Stimulated activated CD4-positive, alpha-beta T cell treated with anti-CD3 and anti-CD28 coated beads, Interleukin-12 subunit alpha, Interleukin-12 subunit beta, amount 100 ng/mL, for 24 hours (primary cell): ENCODE measurements around the gene TMEM126B.
A peak's percentile ranks its signal among the peaks of the same experiment; 100 is the strongest.
"Not testable (repeated sequence)": the region's sequence is repeated elsewhere in the genome, so short reads cannot be mapped to it uniquely, and the experiment has no call there.

Experiments used
- DNase-seq, 2 experiments: peaks; one replicate each; pipeline ENCODE4 v3.0.0-alpha.2; 2020; ENCODE audit warnings: low read depth in 2 of 2

TMEM126B gene

DNA sequence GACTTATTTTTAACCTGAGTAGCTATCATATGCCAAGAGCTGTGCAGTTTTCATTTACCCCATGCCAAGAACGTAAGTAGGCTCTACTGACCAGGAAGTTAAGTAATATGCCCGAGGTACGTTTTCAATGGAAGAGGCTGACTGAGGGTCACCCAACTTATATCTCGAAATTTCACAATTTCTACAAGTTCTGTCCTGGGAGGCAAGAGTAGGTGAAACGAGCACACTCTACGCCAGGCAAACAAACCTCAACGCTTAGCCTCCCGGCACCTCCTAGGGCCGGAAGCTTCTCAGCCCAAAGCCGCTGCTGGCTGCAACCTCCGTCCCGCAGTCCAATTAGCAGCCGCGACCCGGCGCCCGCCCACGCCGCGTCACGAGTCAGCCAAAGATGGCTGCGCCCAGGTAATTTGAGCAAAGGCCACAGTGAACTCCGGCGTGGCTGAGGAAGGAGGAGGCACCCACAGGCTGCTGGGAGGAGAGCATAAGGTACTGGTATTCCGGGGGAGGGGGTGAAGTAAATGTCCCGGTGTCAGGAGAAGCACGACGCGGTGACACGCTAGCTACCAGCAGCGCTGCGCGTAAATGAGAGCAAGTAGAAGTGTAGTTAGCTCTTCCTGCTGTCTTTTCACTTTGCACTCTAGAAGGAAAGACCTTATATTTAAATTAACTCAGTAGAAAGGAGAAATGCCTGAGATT, 19.4 kb downstream of the TMEM126B start, which contains the start of gene TMEM126A:
TMEM126A (plus strand) TSS at position 364 of the 696 bp plus-strand sequence. CDS start 2,289 bp downstream, outside the sequence.
- peak; percentile 84 to 89 for DNase-seq

DNA sequence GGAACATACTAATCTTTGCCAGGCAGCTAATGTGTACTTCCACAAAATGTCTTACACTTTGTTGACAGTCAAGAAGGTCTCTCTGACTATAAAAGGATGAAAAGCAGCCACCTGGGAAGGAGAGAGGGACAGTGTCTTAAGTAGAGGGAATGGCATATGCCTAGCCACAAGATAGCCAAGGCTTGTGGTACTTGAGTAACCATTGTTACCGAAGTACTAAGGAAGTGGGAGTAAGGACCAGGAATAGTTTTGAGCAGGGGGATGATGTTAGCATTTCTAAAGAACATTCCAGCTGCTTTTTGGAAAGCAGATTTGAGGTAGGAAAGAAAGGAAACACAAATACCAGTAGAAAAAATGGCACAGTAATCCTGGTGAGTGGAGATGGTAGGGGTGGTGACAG, 22.7 kb downstream of the TMEM126B start:
- DNase-seq = no peak

DNA sequence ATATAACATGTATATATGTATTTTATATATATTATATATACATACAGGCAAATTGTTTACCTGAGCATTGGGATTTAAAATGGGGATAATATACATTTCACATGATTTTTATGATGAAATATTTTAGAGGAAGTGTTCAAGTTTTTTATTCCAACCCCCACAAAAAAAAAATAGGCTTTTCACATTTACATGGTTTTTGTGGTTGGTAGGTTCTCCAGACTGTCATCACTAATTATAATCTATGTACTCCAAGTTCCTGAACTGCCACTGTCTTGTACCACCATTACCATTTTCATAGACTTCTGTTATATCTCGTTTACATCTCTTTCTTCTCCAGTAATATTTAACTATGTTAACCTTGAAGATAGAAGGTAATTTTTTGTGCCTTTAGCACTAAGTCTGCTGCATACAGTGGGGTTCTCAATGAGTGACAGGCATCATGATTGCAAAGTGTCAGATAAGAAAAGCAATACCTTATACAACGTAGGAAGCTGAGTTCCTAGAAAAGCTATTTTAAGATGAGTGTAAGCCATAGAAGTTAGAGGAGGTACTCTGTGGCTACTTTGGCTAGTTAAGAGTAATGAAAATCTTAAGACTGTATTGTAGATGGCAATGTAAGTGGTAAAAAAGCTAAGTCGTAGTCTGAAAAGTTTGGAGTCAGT, 24.5 kb downstream of the TMEM126B start:
- no peak for DNase-seq

DNA sequence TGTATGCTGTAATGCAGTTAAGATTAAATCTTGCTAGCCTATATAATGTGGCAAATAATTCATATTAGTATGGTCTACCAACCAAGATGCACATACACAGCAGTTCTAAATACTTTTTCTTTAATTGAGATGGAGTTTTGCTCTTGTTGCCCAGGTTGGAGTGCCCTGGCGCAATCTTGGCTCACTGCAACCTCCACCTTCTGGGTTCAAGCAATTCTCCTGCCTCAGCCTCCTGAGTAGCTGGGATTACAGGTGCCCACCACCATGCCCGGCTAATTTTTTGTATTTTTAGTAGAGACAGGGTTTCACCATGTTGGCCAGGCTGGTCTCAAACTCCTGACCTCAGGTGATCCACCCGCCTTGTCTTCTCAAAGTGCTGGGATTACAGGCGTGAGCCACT, 25.9 kb downstream of the TMEM126B start:
- not testable (repeated sequence) for DNase-seq

DNA sequence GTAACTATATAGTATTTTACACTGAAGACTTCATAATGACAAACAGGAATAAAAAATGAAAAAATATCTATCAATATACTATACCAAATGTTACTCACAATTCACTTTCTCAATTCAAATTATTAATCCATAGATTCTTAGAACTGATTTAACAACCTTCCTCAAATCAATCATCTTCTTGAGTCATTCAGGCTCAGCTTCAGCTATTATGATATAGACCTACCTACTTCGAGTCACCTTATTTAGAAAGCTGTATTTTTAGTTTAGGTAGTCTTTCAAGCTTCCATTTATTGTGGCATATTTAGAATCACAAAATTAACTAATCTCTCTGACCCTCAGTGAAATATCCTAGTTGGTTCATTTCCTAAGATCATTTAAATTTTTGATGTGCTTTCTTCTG, 28.4 kb downstream of the TMEM126B start:
- DNase-seq = no peak

DNA sequence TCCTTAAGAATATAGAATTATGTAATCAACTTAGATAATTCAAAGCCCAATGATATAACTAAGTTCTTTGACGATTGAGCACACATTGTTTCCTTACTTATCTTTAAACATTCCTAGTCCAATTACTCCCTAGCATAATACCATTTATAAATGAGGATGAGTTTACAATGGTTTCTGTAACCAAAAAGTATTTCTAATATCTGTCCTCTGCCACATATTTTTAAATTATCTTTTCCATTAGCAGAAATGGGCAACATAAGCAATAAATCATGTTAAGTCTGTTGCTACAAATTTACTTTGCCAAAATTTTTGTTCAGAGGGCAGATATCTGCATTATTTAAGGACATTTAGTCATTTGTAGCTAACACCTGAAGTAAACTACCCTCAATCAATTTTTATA, 29.8 kb downstream of the TMEM126B start:
- DNase-seq = no peak

DNA sequence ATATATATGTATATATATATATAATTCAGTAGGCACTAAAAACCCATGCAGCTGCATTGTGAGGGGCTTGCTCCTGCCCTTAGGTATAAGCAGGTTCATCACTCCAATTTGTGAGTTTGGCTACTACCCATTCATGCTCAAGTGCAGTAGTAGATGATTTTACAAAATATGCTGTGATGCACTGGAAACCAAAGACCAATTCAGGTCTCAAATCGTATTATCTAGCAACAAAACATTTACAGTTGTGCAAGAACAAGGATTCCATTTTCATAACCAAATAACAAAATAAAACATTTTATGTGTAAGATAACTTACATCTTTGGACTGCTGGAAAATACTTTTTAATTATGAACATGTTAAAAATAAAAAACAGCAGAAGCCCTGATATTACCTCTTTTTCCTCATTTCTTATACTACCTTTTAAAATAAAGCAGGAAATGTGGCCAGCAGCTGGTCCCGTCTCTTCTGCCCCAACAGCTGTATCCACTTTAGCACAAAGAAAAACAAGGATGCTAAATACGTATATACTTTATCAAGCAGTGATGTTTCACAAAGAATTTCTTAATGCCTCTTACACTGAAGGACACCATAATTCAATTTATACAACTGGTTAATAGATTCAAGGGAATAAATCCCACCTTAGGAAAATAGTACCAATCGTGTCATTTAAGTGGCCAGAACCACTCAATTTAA, 33.7 kb downstream of the TMEM126B start:
- no peak for DNase-seq

DNA sequence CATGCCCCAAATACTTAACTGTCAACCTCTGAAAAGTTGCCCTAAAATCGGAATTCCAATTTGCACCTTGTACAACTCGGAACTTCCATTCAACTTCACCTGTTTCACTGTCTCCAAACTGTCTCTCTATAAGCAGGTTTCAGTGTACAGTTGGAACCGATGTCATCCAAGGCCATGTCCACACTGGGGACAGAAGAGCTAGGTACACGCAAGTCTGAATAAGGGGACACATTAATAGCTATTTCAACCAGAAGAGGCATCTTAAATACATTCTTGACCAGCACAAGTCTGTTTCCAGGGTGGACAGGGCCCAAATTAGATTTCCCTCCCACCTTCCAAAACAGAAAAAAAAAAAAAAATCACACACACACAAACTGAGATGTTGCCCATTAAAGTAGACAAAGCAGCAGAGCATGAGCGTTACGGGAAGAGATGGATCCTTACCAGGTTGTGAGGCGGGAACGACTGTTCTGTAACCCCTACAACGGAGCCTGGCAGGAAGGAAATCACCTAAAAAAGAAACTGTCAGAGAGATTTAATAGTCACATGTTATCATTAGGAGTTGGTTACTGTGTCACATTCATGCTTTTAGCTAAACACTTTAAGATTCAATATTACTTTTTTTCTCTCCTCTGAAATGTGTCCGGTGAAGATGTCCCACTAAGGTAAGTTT, 34.8 kb downstream of the TMEM126B start:
- no peak for DNase-seq

DNA sequence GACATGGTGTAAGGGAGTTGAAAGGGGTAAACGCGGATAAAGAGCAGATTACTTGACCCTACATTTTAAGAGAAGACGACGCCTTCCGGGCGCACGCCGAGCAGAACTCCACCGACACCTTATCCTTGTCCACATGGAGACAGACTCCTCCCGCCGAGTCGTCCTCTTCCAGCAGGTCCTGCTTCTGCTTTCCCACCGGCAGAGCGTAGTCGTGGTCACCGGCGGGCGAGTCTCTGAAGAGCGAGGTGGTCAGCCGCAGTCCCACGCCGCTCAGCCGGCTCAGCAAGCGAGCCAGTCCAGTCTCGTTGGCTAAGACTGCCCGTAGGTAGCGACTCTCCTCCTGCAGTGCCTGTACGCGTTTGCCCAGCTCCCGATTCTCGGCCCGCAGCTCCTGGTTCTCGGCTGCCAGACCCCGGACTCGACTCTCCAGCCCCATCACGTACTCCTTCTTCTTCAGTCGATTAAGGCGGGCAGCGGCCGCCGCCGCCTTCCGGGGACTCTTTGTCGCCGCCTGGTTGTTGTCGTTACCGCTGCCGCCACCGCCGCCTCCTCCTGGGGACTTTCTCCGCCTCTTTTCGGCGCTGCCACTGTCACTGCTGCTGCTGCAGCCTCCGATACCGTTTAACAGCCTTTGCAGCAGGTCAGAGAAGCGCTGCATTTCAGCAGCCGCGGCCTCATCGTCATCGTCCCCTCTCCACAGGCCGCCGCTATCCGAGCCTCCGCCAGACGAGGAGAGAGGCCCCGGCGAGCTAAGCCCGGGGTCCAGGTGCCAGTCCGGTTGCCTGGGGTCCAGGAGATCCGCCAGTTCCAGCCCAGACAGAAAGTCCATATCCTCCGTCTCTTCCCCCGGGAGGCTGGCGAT, 35.6 kb downstream of the TMEM126B start:
- DNase-seq = peak; percentile 68 to 77

DNA sequence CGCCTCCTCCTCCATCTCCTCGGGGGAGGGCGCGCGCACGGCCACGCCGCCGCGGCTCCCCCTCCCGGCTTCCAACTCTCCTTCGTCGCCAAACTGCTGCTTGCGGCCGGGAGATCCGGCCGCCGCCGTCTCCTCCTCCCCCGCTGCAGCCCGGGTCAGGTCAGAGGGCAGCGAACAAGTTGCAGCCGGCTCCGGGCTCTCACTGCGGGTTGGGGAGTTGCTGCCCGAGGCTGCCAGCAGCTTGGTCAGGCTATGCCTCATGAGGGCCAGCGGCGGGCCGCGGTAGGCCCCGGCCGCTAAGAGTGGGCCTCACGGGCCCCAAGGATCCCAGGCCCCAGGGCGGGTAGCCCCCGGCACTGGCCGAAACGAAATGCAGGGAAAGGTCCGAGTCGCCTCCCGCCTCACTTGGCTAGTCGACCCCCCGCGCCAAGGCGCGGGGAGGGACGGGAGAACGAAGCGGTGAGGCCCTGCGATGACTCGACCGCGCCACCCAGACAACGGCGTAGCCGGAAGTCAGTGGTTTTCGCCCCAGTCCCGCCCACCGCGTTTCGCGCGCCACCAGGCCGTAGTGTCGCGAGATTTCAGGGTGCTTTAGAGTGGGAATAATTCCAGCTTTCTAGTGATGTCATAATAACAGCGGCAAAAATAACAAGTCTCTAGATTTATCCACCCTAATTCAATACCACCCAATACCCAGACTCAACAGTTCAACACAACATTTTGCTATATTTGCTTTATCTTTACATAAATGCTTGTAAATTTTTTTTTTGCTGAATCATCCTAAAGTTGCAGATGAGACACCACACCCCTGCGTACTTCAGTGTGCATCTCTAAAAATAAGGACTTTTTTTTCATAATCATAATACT, 36.5 kb downstream of the TMEM126B start, which contains the start of gene CREBZF:
CREBZF (minus strand) TSS at position 515 of the 867 bp plus-strand sequence; CDS start at position 261, 254 bp downstream.
- DNase-seq = peak; percentile 92

DNA sequence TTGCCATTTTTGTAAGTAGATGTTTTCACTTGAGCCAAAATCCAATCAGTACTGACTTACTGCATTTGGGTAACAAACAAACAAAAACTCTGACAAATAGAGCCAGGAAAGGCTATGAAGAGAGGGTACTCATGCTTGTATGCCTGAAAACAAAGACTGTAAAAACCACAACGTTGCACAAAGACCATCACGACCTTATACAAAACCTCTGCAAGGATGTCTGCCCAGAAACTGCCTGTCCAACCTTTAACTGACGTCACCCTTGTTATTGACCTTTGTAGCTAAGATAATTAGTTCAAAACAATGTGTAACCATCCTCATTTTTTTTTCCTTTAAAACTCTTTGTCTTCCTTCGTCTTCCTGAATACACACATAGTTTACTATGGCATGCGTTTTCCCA, 37.3 kb downstream of the TMEM126B start:
- DNase-seq = no peak

DNA sequence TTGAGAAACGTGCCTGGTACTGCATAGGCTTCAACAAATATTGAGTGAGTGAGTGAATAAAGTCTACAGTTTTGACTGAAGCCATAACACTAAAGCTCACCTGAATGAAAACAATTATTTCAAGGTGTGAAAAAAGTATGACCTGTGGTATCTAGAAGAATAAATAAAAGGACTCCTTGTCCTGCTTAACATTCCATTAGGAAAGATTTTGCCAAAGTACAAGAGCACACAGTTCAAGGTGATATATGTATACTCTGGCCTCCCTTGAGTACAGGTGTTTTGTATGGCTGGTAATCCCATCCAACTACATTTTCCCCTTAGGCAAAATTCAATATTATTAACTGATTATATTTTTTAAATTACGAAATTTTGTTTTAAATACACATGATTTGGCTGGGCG, 38.3 kb downstream of the TMEM126B start:
- DNase-seq = no peak

DNA sequence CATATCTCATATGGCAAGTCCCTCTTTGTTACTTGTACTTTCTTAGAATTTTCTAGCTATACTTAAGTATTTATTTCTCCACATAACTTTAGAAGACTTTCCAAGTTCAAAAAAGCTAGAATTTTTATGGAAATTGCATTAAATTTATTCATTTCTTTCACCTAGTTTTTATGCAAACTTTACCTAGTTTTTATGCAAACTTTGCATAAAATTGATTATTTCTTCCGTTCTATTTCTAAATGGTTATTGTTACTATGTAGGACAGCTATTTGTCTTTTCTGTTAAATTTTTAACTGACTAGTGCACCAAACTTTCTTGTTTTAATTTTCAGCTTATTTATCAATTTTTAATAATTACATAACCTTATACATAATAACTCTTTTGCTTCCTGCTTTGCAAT, 39.8 kb downstream of the TMEM126B start:
- no peak for DNase-seq

DNA sequence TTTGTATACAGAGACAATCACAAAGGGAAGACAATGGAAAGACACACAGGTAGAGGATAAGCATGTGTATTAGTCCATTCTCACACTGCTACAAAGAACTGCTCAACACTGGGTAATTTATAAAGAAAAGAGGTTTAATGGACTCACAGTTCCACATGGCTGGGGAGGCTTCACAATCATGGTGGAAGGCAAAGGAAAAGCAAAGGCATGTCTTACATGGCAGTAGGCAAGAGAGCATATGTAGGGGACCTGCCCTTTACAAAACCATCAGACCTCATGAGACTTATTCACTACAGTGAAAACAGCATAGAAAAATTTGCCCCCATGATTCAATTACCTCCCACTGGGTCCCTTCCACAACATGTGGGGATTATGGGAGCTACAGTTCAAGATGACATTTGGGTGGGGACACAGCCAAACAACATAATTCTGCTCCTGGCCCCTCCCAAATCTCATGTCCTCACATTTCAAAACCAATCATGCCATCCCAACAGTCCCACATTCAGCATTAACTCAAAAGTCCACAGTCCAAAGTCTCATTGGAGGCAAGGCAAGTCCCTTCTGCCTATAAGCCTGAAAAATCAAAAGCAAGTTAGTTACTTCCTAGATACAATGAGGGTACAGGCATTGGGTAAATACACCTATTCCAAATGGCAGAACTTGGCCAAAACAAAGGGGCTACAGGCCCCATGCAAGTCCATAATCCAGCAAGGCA, 42.7 kb downstream of the TMEM126B start:
- not testable (repeated sequence) for DNase-seq

DNA sequence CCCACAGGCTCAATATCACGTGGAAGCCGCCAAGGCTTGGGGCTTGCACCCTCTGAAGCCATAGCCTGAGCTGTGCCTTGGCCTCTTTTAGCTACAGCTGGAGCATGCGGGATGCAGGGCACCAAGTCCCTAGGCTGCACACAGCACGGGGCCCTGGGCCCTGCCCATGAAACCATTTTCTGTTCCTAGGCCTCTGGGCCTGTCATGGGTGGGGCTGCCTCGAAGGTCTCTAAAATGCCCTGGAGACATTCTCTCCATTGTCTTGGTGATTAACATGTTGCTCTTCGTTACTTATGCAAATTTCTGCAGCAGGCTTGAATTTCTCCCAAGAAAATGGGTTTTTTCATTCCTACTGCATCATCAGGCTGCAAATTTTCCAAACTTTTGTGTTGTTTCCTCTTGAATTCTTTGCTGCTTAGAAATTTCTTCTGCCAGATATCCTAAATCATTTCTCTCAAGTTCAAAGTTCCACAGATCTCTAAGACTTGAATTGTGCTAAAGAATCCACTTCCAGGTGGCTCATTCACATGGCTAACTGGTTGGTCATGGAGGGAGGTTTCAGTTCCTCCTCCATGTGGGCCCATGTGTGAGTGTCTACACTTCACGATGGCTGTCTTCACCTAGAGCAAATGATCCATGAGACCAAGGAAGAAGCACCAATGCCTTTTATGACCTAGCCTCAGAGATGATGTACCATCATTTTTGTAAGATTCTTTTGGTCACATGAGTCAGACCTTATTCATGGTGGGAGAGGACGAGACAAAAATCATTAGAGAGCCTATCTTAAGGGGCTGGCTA, 43.9 kb downstream of the TMEM126B start:
- no peak for DNase-seq

DNA sequence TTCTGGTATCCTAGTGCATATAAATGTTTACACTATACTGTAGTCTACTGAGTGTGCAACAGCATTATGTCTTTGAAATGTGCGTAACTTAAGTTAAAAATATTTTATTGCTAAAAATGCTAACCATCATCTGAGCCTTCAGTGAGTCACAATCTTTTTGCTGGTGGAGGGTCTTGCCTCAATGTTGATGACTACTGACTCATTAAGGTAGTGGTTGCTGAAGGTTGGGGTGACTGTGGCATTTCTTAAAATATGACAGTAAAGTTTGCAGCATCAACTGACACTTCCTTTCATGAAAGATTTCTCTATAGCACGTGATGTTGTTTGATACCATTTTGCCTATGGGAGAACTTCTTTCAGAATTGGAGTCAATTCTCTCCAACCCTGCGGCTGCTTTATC, 45.0 kb downstream of the TMEM126B start:
- no peak for DNase-seq

DNA sequence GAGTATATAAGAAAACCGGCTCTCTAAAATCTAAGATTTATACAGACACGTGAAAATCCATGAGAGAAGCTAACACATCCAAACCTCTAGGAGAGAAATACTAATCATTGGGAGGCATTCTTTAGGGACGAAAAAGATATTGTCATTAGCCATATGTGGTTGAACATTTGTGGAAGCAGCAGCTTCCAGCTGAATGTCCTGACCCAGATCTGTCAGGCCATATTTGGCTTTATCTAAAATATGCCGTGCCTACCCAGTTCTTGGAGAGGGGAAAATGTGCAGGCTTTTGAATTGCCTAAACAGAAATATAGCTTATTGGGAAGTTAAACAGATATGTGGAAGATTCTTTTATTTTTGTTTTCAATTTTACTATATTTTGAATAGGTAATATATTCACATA, 51.2 kb downstream of the TMEM126B start:
- no peak for DNase-seq

DNA sequence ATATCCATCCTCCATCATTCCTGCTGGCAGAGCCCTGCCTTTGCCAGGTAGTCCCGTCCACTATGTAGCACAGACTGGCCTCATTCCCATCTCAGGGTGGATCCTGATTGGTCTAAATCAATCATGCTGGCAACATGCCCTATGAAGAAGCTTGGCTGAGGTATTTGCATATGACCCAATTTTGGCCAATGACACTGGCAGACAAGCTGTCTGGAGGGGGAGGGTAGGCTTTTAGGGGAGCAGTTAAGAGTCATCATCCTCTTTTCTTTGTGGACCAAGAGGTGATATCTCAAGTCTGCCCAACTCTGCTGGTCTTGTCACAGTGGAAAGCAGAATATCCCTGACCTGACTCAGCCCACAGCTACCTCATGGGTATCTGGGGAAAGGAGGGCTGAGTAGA, 52.5 kb downstream of the TMEM126B start:
- no peak for DNase-seq
